Activated naive CD4-positive, alpha-beta T cell treated with anti-CD3 and anti-CD28 coated beads, Interleukin-2, amount 50 U/mL, for 16 hours (primary cell): ENCODE results near the gene NPR1.
"Not testable (repeated sequence)": the region's sequence is repeated elsewhere in the genome, so short reads cannot be mapped to it uniquely, and the experiment has no call there.

Experiments
- DNase-seq: peaks from one replicate; pipeline ENCODE4 v3.0.0-alpha.2; 2020

NPR1 gene

GRCh38 chr1:153683854-153684253 lies 5.4 kb downstream of the NPR1 start:
- DNase-seq, result no peak

GRCh38 chr1:153684892-153685291 lies 6.4 kb downstream of the NPR1 start:
- DNase-seq, result no peak

GRCh38 chr1:153685544-153686340 lies 7.3 kb downstream of the NPR1 start:
- DNase-seq, result no peak

GRCh38 chr1:153687346-153688125 lies 9.0 kb downstream of the NPR1 start:
- DNase-seq, result no peak

GRCh38 chr1:153688276-153688675 lies 9.8 kb downstream of the NPR1 start:
- no peak for DNase-seq

- DNase-seq, result no peak
Observed at GRCh38 chr1:153688736-153689328, 10.3 kb downstream of the NPR1 start.

- no peak for DNase-seq
Observed at GRCh38 chr1:153693466-153693865, 15.0 kb downstream of the NPR1 start.

- no peak for DNase-seq
Observed at GRCh38 chr1:153696741-153697140, 18.3 kb downstream of the NPR1 start.

GRCh38 chr1:153697191-153698019 lies 18.9 kb downstream of the NPR1 start:
- DNase-seq, result no peak

GRCh38 chr1:153698020-153698922 lies 19.8 kb downstream of the NPR1 start:
- DNase-seq, result no peak

GRCh38 chr1:153698923-153699714 lies 20.6 kb downstream of the NPR1 start:
- no peak for DNase-seq

GRCh38 chr1:153699768-153700167 lies 21.3 kb downstream of the NPR1 start:
- DNase-seq, result no peak

- DNase-seq, result no peak
Observed at GRCh38 chr1:153705484-153705883, 27.0 kb downstream of the NPR1 start.

GRCh38 chr1:153711026-153711425 lies 32.5 kb downstream of the NPR1 start:
- DNase-seq, result no peak

GRCh38 chr1:153716211-153716610 lies 37.7 kb downstream of the NPR1 start:
- not testable (repeated sequence) for DNase-seq

GRCh38 chr1:153717330-153717729 lies 38.8 kb downstream of the NPR1 start:
- DNase-seq, result no peak

GRCh38 chr1:153723687-153724086 lies 45.2 kb downstream of the NPR1 start:
- no peak for DNase-seq

- DNase-seq, result not testable (repeated sequence)
Observed at GRCh38 chr1:153724634-153725033, 46.1 kb downstream of the NPR1 start.

GRCh38 chr1:153727463-153728304 lies 49.2 kb downstream of the NPR1 start, which contains the start of gene INTS3:
TSS of gene INTS3 (plus strand) at chr1:153728050. CDS start at chr1:153728635, 585 bp downstream.
- peak; percentile 99 for DNase-seq
